Lung (tissue), 12 donors: Measurements from ENCODE around the gene OR2W1. TPM values are rescaled to one million over a fixed set of nuclear protein-coding genes. Genes with fewer than 3 reads are reported as not detected.

Experiments used
- ATAC-seq: fragments of 200-7000 bp; cut with Tn5 transposase; one replicate; pipeline ENCODE4 v1.9.1; 2020; ENCODE audit warnings: moderate number of reproducible peaks; ENCODE audit not compliant: insufficient read depth, low FRiP score
- DNase-seq, 3 donors: peaks; one replicate each; pipeline ENCODE4 v3.0.0-alpha.2; 2013 to 2017
- H3K27ac ChIP-seq, 2 donors: one replicate each; pipeline ENCODE4 v1.5.1; 2013; ENCODE audit warnings: mild to moderate bottlenecking in 2 of 2, moderate library complexity in 2 of 2, control low read depth in 1 of 2, inconsistent platforms in 1 of 2, low read depth in 1 of 2, low read length in 1 of 2
- H3K27me3 ChIP-seq, 3 donors: one replicate each; pipeline ENCODE4 v1.5.1; 2013; ENCODE audit warnings: low read length in 2 of 3; ENCODE audit not compliant: control insufficient read depth in 3 of 3, insufficient read depth in 3 of 3
- H3K36me3 ChIP-seq, 4 donors: one replicate each; pipeline ENCODE4 v1.5.1; 2013; ENCODE audit warnings: low read length in 4 of 4, mild to moderate bottlenecking in 1 of 4, moderate library complexity in 1 of 4; ENCODE audit not compliant: control insufficient read depth in 4 of 4, insufficient read depth in 4 of 4
- H3K4me1 ChIP-seq, 5 donors: one replicate each; pipeline ENCODE4 v1.5.1; 2013; ENCODE audit warnings: low read length in 5 of 5, mild to moderate bottlenecking in 2 of 5, moderate library complexity in 1 of 5; ENCODE audit not compliant: control insufficient read depth in 5 of 5, insufficient read depth in 5 of 5
- H3K4me3 ChIP-seq: one replicate; pipeline ENCODE4 v1.5.1; 2013; ENCODE audit warnings: mild to moderate bottlenecking, control low read depth, moderate library complexity
- H3K9ac ChIP-seq, 2 donors: one replicate each; pipeline ENCODE4 v1.5.1; 2013; ENCODE audit warnings: low read length in 2 of 2, control low read depth in 1 of 2; ENCODE audit not compliant: insufficient read depth in 1 of 2
- H3K9me3 ChIP-seq, 4 donors: one replicate each; pipeline ENCODE4 v1.5.1; 2013; ENCODE audit warnings: low read length in 3 of 4, mild to moderate bottlenecking in 1 of 4, moderate library complexity in 1 of 4; ENCODE audit not compliant: control insufficient read depth in 4 of 4, insufficient read depth in 3 of 4
- CTCF ChIP-seq: IDR thresholded peaks from 2 replicates; pipeline ENCODE4 v1.5.1; 2012; ENCODE audit warnings: mild to moderate bottlenecking; ENCODE audit errors: control extremely low read depth, extremely low read depth
- WGBS, 2 donors: extraction: QIAGEN DNeasy Blood & Tissue Kit; methylation state at CpG; one replicate each; pipeline ENCODE4 v1.1.7; 2013; 5-methylcytosine and 5-hydroxymethylcytosine counted together
- polyA plus RNA-seq, 2 donors: library from polyadenylated mRNA; stranded (reverse); fragments of 200-250 nt; gene quantifications; one replicate each; pipeline ENCODE4 v1.2.1, GENCODE V29; 2013
- total RNA-seq, 2 donors: library from RNA; depleted of rRNA in 1 of 2; stranded (reverse); fragments of >200 nt in 1 of 2; gene quantifications; one replicate each; pipeline ENCODE4 v1.2.1, GENCODE V29; 2014 to 2021
- donor health status: control.
- donor health status: control.
- donor health status: Bipolar disorder and iron deficiency.
- donor health status: healthy.
- donor health status: DM: yes; HTN: yes; CAD: no.

OR2W1 gene
- total and polyA plus RNA-seq, 4 donors: not detected

- Histone ChIP-seq H3K4me1 (peaks cover 0 to 4% (median 0%) of the 10 kb centered on the region in 5 donors), H3K36me3 (no peaks in the 10 kb centered on the region), H3K9me3 (peaks cover 0 to 6% (median 0%) of the 10 kb centered on the region in 4 donors), H3K27ac (no peak overlapping the region), H3K9ac (no peak overlapping the region), H3K27me3 (peaks cover 3 to 21% (median 9%) of the 10 kb centered on the region in 3 donors), H3K4me3 (no peak overlapping the region)
- 40% methylated on average over 3 of the region's 3 CpGs for WGBS, 2 donors
- no peak for ATAC-seq
- TF ChIP-seq CTCF: no peak
- no peak for DNase-seq
These were observed 27.6 kb downstream of the OR2W1 start for GRCh38 chr6:29017428-29017802.

GRCh38 chr6:29016559-29017427 is 28.2 kb downstream of the OR2W1 start:
- H3K27me3 ChIP-seq: peaks cover 0 to 25% (median 7%) of the 10 kb centered on the region in 3 donors
- no peaks in the 10 kb centered on the region for H3K36me3 ChIP-seq
- peak overlapping the region in 1 of 2 donors; percentile 69 for H3K9ac ChIP-seq
- no peak overlapping the region for H3K27ac ChIP-seq
- peaks cover 0 to 4% (median 0%) of the 10 kb centered on the region in 4 donors for H3K9me3 ChIP-seq
- WGBS, 2 donors: 0 to 1% methylated on average over 41 of the region's 41 CpGs
- DNase-seq (peak; percentile 81 to 89 (median 85)), ATAC-seq (peak; percentile 87)
- peaks cover 0 to 4% (median 0%) of the 10 kb centered on the region in 5 donors for H3K4me1 ChIP-seq
- H3K4me3 ChIP-seq: peak overlapping the region; percentile 26
- peak; percentile 79 for TF ChIP-seq CTCF

GRCh38 chr6:29014729-29015608 is 30.0 kb downstream of the OR2W1 start:
- ATAC-seq: no peak
- Histone ChIP-seq H3K9me3 (peaks cover 0 to 4% (median 0%) of the 10 kb centered on the region in 4 donors), H3K9ac (no peak overlapping the region), H3K4me3 (no peak overlapping the region), H3K36me3 (no peaks in the 10 kb centered on the region), H3K27ac (no peak overlapping the region), H3K27me3 (peaks cover 0 to 25% (median 7%) of the 10 kb centered on the region in 3 donors), H3K4me1 (peaks cover 0 to 6% (median 0%) of the 10 kb centered on the region in 5 donors)
- 58 to 63% methylated on average over 63 to 79 of the region's 79 CpGs for WGBS, 2 donors
- no peak for TF ChIP-seq CTCF
- peak in 1 of 3 donors; percentile 17 for DNase-seq
